Activated T-cell treated with anti-CD3 and anti-CD28 coated beads, Interleukin-2, amount 50 U/mL, for 24 hours (primary cell): ENCODE measurements around the gene MMP11.
A peak's percentile ranks its signal among the peaks of the same experiment; 100 is the strongest.

Experiments
- DNase-seq: peaks from one replicate; pipeline ENCODE4 v3.0.0-alpha.2; 2020
- H3K27ac Mint-ChIP-seq: 2 replicates; pipeline ENCODE4 v1.8.0; 2020; ENCODE audit warnings: mild to moderate bottlenecking, mixed read lengths
- H3K27me3 Mint-ChIP-seq: 2 replicates; pipeline ENCODE4 v1.8.0; 2020; ENCODE audit warnings: mixed read lengths
- H3K36me3 Mint-ChIP-seq: 2 replicates; pipeline ENCODE4 v1.8.0; 2020; ENCODE audit warnings: low read depth, mixed read lengths
- H3K4me1 Mint-ChIP-seq: 2 replicates; pipeline ENCODE4 v1.8.0; 2020; ENCODE audit warnings: low read depth, mixed read lengths
- H3K4me3 Mint-ChIP-seq: 2 replicates; pipeline ENCODE4 v1.8.0; 2020; ENCODE audit warnings: mild to moderate bottlenecking, moderate library complexity, mixed read lengths
- H3K9me3 Mint-ChIP-seq: 2 replicates; pipeline ENCODE4 v1.8.0; 2020; ENCODE audit warnings: mixed read lengths

MMP11 gene

GRCh38 chr22:23820748-23821211, 48.1 kb downstream of the MMP11 start:
- H3K4me3 Mint-ChIP-seq, result no peak overlapping the region
- peaks cover 97% of the 10 kb centered on the region for H3K36me3 Mint-ChIP-seq
- H3K4me1 Mint-ChIP-seq, result peaks cover 6% of the 10 kb centered on the region

GRCh38 chr22:23822101-23822671, 49.5 kb downstream of the MMP11 start:
- Mint-ChIP-seq H3K9me3 (no peaks in the 10 kb centered on the region), H3K4me3 (no peak overlapping the region), H3K4me1 (peaks cover 6% of the 10 kb centered on the region), H3K27me3 (no peaks in the 10 kb centered on the region), H3K36me3 (peaks cover 97% of the 10 kb centered on the region), H3K27ac (peak overlapping the region; percentile 4)
- no peak for DNase-seq

More at GRCh38 chr22:23820748-23821211, 48.1 kb downstream of the MMP11 start:
- no peaks in the 10 kb centered on the region for H3K27me3 Mint-ChIP-seq
- H3K27ac Mint-ChIP-seq, result peak overlapping the region; percentile 41
- no peak for DNase-seq
- no peaks in the 10 kb centered on the region for H3K9me3 Mint-ChIP-seq

GRCh38 chr22:23823331-23823791, 50.7 kb downstream of the MMP11 start:
- Mint-ChIP-seq H3K4me3 (no peak overlapping the region), H3K27ac (no peak overlapping the region), H3K9me3 (no peaks in the 10 kb centered on the region), H3K36me3 (peaks cover 94% of the 10 kb centered on the region), H3K27me3 (no peaks in the 10 kb centered on the region), H3K4me1 (peaks cover 6% of the 10 kb centered on the region)
- no peak for DNase-seq

- peaks cover 93% of the 10 kb centered on the region for H3K36me3 Mint-ChIP-seq
- H3K4me1 Mint-ChIP-seq, result peaks cover 6% of the 10 kb centered on the region
- no peaks in the 10 kb centered on the region for H3K9me3 Mint-ChIP-seq
- DNase-seq, result no peak
- H3K27me3 Mint-ChIP-seq, result no peaks in the 10 kb centered on the region
- no peak overlapping the region for H3K4me3 Mint-ChIP-seq
- H3K27ac Mint-ChIP-seq, result no peak overlapping the region
These were observed 52.0 kb downstream of the MMP11 start for GRCh38 chr22:23824476-23825245.

- DNase-seq, result no peak
- H3K27ac Mint-ChIP-seq, result peak overlapping the region; percentile 33
- peaks cover 5% of the 10 kb centered on the region for H3K4me1 Mint-ChIP-seq
- H3K36me3 Mint-ChIP-seq, result peaks cover 93% of the 10 kb centered on the region
- no peak overlapping the region for H3K4me3 Mint-ChIP-seq
- no peaks in the 10 kb centered on the region for H3K27me3 Mint-ChIP-seq
- H3K9me3 Mint-ChIP-seq, result no peaks in the 10 kb centered on the region
These were observed 52.7 kb downstream of the MMP11 start for GRCh38 chr22:23825246-23825905.

- H3K4me3 Mint-ChIP-seq, result no peak overlapping the region
- no peak for DNase-seq
- H3K9me3 Mint-ChIP-seq, result no peaks in the 10 kb centered on the region
- no peaks in the 10 kb centered on the region for H3K4me1 Mint-ChIP-seq
- H3K36me3 Mint-ChIP-seq, result peaks cover 89% of the 10 kb centered on the region
- peak overlapping the region; percentile 73 for H3K27ac Mint-ChIP-seq
- H3K27me3 Mint-ChIP-seq, result no peaks in the 10 kb centered on the region
These were observed 54.1 kb downstream of the MMP11 start for GRCh38 chr22:23826510-23827350.

GRCh38 chr22:23827351-23827995, 54.8 kb downstream of the MMP11 start:
- no peaks in the 10 kb centered on the region for H3K4me1 Mint-ChIP-seq
- no peaks in the 10 kb centered on the region for H3K27me3 Mint-ChIP-seq
- DNase-seq, result no peak
- H3K36me3 Mint-ChIP-seq, result peaks cover 85% of the 10 kb centered on the region
- no peak overlapping the region for H3K27ac Mint-ChIP-seq
- no peak overlapping the region for H3K4me3 Mint-ChIP-seq
- H3K9me3 Mint-ChIP-seq, result no peaks in the 10 kb centered on the region

GRCh38 chr22:23828800-23829680, 56.4 kb downstream of the MMP11 start:
- H3K36me3 Mint-ChIP-seq, result peaks cover 80% of the 10 kb centered on the region
- peak overlapping the region; percentile 63 for H3K27ac Mint-ChIP-seq
- no peaks in the 10 kb centered on the region for H3K4me1 Mint-ChIP-seq
- H3K9me3 Mint-ChIP-seq, result no peaks in the 10 kb centered on the region
- no peak for DNase-seq
- no peaks in the 10 kb centered on the region for H3K27me3 Mint-ChIP-seq
- no peak overlapping the region for H3K4me3 Mint-ChIP-seq

GRCh38 chr22:23829845-23830372, 57.3 kb downstream of the MMP11 start:
- no peak overlapping the region for H3K27ac Mint-ChIP-seq
- no peaks in the 10 kb centered on the region for H3K4me1 Mint-ChIP-seq
- no peaks in the 10 kb centered on the region for H3K27me3 Mint-ChIP-seq
- no peak for DNase-seq
- no peaks in the 10 kb centered on the region for H3K9me3 Mint-ChIP-seq
- peaks cover 75% of the 10 kb centered on the region for H3K36me3 Mint-ChIP-seq
- no peak overlapping the region for H3K4me3 Mint-ChIP-seq

- no peak overlapping the region for H3K4me3 Mint-ChIP-seq
- H3K27ac Mint-ChIP-seq, result no peak overlapping the region
- no peaks in the 10 kb centered on the region for H3K9me3 Mint-ChIP-seq
These were observed 58.6 kb downstream of the MMP11 start for GRCh38 chr22:23831261-23831660.

GRCh38 chr22:23831781-23832180, 59.1 kb downstream of the MMP11 start:
- H3K9me3 Mint-ChIP-seq, result no peaks in the 10 kb centered on the region
- peaks cover 70% of the 10 kb centered on the region for H3K36me3 Mint-ChIP-seq
- H3K27me3 Mint-ChIP-seq, result no peaks in the 10 kb centered on the region
- no peak for DNase-seq
- no peaks in the 10 kb centered on the region for H3K4me1 Mint-ChIP-seq
- no peak overlapping the region for H3K4me3 Mint-ChIP-seq
- no peak overlapping the region for H3K27ac Mint-ChIP-seq

More at GRCh38 chr22:23831261-23831660, 58.6 kb downstream of the MMP11 start:
- no peak for DNase-seq
- Mint-ChIP-seq H3K36me3 (peaks cover 71% of the 10 kb centered on the region), H3K4me1 (no peaks in the 10 kb centered on the region), H3K27me3 (no peaks in the 10 kb centered on the region)

- H3K27ac Mint-ChIP-seq, result no peak overlapping the region
- peaks cover 63% of the 10 kb centered on the region for H3K36me3 Mint-ChIP-seq
- no peak overlapping the region for H3K4me3 Mint-ChIP-seq
- H3K9me3 Mint-ChIP-seq, result no peaks in the 10 kb centered on the region
- H3K27me3 Mint-ChIP-seq, result no peaks in the 10 kb centered on the region
- DNase-seq, result no peak
- H3K4me1 Mint-ChIP-seq, result no peaks in the 10 kb centered on the region
These were observed 59.8 kb downstream of the MMP11 start for GRCh38 chr22:23832226-23833016.
